Medulla oblongata (tissue), 1 donor: ENCODE measurements around the gene FTO.
A peak's percentile ranks its signal among the peaks of the same experiment; 100 is the strongest.
"Not testable (repeated sequence)": the region's sequence is repeated elsewhere in the genome, so short reads cannot be mapped to it uniquely, and the experiment has no call there.

Experiments
- DNase-seq: peaks from one replicate; pipeline ENCODE4 v3.0.0-alpha.2; 2015; ENCODE audit errors: extremely low spot score

The FTO gene

DNA sequence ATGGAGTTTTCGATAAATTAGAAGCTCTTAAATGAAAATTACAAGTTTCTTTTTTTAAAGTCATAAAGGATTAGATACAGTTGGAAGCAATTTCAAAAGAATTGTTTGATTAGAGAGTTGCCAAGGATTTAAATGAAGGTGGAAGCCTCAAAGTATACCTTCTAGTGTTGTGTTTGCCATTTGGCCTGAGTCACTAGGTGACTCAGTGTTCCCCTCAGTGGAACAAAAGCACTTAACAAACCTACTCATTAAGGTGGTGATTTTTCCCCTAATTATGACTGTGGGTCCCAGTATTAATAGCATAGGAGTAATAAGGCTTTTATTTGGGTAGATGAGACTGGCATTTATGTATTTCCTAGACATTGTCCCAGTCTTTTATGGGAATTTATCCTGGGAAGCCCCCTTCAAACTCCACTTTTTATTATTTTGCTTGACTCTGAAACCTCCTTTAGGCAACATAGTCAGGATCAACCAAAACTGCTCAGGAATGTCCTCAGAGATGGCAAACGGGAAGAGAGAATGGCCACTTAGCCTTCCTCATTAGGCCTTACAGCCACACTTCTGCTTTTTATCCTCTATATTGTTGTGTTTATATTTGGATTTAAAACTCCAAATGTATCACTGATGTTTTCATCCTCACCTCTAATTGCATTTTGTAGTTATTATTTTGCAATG is 161.0 kb downstream of the FTO start:
- peak; percentile 35 for DNase-seq

DNA sequence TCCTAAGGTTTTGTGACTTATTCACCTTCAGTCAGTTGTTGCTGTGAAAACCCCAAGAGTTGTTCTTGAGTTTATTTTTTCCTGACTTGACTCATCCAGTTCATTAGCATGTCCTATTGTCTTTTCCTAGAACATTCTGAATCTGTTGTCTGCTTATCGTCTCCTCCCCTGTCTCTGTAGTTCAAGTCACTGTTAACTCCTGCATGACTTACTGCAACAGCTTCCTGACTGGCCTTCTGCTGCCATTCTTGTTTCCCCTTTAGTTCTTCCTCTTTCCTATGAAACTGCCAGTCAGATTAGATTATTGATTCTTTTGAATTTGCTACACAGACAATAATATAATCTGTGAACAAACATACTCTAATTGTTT is 161.5 kb downstream of the FTO start:
- peak; percentile 71 for DNase-seq

DNA sequence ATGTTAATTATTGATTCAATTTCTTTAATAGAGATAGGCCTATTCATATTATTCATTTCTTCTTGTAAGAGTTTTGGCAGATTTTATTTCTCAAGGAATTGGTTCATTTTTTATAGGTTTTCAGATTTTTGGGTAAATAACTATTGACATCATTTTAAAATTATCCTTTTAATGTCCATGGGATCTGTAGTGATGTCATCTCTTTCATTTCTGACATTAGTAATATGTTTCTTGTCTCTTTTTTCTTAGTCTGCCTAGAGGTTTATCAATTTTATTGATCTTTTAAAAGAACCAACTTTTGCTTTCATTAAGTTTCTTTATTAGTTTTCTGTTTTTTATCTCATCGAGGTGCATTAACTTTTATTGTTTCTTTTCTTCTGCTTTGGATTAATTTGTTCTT is 162.6 kb downstream of the FTO start:
- no peak for DNase-seq

DNA sequence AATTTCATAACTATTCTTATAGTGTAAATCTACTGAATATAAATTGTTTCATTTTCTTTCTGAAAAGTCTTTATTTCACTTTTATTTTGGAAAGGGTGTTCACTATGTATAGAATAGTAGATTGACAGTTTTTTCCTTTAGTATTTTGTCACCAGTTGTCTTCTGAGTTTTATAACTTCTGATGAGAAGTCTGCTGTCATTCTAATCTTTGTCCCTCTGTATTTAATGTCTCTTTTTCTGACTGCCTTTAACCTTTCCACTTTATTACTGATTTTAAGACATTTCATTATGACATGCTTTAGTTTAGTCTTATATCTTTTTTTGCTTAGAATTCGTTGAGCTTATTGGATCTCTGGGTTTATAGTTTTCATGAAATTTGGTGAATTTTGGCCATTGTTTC is 166.9 kb downstream of the FTO start:
- no peak for DNase-seq

DNA sequence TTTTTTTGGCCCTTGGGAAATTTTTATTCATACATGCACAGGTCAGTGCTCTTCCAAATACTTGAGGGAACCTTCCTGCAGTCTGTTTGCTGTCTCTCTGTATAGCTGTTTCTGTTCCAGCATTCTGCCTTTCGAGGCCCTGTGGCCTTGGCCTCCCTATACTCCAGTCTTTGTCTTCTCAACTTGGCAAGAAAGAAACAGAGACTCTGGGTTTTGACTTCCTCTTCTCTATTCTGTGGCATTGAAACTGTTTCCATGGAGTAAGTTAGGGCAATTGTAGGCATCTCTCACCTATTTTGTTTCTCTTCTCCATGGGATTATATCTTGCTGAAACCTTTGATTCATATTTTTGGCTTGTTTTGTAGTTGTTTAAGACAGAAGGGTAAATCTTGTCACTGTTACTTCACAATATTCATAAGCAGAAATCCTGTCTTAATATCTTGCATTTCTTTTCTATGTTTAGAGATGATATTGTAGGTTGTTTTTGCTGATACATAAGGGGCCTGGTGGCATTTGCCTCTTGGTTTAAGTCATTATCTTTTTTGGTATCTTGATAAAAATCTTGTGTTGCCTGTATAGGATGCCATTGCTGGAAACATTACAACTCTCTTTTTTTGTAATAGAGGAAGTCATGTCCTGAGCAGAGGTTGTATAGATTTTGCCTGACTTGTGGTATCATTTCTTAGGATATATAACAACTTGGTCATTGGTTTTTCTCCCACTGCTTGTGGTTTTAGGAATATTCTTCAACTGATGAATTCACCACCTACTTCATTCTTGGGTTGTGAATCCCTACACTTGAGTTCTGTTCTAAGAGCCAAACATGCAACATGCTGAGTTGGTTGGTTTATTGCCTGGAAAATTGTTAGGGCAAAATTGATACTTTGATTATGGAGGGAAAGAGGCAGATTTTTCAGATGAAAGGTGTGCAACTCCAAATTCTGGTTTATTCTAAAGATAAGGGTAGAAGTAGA is 168.6 kb downstream of the FTO start:
- DNase-seq = peak; percentile 69

DNA sequence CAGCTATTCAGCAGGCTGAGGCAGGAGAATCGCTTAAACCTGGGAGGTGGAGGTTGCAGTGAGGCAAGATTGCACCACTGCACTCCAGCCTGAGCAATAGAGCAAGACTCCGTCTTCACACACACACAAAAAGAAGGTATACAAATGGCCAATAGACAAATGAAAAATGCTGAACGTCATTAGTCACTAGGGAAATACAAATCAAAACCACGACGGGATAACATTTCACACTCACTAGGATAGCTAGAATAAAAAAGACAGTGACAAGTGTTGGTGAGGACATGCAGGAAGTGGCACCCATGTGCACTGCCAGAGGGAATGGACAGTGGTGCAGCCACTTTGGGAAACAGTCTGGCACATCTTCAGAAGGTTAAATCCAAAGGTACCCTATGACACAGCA is 172.9 kb downstream of the FTO start:
- no peak for DNase-seq

DNA sequence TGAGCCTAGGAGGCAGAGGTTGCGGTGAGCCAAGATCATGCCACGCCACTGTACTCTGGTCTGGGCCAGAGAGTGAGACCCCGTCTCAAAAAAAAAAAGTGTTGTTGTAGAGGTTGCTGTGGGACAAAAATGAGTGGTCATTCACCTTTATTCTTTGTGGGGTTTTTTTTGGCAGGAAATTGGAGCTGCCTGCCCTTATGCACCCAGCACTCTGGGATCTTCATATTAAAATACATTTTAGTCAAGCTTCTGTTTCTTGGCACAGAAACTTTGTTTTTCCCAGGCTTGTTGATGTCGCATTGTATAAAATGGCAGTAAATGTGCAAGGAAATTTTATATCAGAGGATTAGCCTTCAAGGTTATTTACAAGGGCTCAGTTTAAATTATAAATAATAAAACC is 174.3 kb downstream of the FTO start:
- DNase-seq = no peak

DNA sequence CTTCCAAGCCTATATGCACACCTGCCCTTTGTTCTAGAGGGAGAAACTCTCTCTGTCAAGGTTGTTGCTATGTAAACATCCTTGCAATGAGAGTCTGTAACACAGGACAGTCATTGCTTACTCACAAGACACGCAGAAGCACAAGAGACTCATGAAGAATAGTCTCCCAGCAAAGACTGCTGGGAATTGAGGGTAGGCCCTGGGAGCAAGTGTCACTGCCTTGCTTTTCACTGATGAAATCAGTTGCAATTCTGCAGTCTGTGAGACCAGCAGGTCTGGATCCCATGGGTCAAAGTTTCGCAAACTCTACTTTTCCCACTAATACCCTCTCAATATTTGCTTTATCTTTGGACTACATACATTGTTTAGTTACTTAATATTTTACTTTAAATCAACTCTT is 177.4 kb downstream of the FTO start:
- no peak for DNase-seq

DNA sequence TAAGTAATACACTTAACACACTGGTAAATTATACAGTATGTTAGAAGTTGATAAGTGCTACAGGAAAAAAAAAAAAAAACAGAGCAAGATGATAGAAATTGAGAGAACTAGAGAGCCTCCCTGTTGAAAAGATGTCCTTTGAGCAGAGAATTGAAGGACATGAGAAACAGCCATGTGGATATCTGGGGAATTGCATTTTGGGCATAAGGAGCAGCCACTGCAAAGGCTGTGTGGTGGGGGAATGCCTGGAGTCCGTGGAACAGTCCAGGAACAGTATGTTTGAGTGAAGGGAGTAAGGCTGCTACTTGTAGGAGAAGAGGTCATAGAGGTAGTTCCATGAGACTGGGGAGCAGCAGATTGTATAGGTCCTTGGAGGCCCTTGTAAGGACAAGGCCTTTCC is 178.4 kb downstream of the FTO start:
- no peak for DNase-seq

DNA sequence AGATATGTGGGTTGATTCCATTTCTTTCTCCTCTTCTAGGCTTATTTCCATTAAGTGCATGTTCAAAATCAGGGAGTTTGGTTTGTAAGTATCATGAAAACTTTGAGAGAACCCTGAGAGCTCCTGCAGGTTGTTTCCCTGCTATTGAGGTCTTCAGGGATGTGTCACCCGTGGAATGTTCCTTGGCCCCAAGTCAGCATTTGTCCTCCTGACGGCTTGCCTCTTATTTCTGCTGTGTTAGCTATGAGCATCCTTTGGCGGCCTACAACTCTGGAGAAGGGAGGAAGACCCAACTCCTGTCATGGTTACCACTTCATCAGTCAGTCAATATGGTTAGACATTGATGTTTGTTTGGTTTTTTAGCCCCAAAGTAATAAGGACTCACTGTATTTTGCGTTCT is 180.8 kb downstream of the FTO start:
- no peak for DNase-seq

DNA sequence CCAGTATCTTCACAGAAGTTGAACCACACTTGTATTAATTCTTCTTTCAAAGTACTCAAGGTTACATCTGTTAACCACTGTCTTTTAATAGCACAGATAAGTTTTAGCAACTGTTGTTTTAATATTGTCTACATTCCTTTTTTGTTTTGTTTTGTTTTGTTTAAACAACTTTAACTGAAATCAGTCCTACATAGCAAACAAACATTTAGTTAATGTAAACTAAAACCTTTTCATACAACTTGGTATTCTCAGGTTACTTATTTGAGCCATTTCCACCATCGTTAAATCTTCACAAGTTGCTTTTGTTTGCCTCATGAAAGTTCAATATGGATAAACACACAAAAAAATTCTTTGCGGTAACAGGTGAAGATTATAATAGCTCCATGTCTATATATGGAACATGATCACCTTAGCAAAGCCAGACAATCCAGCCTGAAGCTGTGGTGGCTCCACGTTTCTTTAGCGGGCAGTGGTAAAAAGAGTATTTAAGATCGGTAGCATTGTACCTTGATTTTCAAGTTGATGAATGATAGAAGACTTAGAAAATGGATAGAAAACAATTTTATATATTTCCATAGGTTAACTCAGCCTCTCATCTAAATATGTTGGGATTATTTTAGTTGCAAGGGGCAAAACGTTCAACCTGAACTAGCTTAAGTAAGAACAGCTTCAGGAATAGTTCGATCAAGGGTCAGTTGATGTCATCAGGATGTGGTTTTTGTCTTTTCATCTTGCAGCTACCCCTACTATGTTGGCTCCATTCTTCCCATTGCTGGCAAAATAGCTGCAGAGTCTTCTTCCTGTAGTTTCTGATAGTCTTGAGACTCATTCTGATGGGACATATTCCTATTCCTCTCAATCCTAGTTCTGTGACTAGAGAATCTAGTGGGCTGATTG is 182.8 kb downstream of the FTO start:
- no peak for DNase-seq

DNA sequence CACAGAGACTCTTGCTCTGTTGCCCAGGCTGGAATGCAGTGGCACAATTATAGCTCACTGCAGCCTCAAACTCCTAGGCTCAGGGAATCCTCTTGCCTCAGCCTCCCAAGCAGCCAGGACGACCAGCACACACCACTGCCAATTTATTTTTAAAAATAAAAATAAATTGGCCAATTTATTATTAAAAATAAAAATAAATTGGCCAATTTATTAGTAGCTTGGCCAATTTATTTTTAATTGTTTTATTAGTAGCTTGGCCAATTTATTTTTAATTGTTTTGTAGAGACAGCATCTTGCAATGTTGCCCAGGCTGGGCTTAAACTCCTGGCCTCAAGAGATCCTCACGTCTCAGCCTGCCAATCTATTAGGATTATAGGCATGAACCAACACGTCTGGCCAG is 184.3 kb downstream of the FTO start:
- no peak for DNase-seq

DNA sequence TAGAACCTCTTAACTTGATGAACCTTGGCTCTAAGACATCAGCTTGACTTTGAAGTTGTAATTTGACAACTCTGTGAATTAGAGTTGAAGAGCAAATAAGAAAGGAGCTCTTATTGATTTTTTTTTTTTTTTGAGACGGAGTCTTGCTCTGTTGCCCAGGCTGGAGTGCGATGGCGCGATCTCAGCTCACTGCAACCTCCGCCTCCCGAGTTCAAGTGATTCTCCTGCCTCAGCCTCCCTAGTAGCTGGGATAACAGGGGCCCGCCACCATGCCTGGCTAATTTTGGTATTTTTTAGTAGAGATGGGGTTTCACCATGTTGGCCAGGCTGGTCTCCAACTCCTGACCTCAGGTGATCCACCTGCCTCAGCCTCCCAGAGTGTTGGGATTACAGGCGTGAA is 186.9 kb downstream of the FTO start:
- DNase-seq = not testable (repeated sequence)

DNA sequence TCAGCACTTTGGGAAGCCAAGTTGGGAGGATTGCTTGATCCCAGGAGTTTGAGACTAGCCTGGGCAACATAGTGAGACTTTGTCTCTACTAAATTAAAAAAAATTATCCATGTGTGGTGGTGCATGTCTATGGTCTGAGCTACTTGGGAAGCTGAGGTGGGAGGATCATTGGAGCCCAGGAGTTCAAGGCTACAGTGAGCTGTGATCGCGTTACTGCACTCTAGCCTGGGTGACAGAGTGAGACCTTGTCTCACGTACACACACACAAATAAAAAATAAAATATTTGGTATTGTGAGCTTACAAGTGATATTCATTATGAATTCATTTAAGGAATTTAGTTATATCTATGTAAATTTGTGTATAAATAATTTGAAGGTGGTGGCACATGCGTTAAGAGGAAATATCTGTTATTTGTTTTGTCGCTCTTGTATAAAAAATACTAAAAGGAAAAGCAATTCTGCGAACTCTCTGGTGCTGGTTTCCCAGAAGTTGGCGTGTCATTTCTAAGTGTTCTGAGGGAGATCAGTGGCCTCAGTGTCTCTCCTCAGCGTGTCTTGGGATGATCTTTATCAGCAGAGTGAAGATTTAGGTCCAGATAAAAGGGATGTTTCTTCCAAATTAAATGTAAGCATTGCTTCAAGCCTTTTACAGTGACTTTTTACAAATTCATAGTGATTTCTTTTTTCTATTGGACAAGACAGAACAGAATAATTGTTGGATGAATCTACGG is 187.6 kb downstream of the FTO start:
- DNase-seq = no peak

DNA sequence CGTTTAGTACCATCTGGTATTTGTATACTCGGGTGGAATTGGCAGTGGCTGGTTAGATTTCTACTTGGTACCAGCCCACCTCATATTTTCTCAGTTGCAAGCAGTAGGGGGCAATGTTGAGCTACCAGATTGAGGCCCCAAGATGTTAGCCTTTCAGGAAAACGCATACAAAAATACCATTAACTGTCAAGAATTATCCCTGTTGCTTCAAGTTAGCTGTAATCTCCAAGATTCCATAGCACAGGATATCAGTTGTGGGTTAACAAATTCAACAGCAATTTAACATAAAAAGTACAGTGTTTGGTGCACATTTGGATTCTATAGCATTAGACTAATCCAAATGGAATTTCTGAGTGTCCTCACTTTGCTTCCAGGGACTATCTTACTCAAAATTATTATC is 188.2 kb downstream of the FTO start:
- peak; percentile 84 for DNase-seq

DNA sequence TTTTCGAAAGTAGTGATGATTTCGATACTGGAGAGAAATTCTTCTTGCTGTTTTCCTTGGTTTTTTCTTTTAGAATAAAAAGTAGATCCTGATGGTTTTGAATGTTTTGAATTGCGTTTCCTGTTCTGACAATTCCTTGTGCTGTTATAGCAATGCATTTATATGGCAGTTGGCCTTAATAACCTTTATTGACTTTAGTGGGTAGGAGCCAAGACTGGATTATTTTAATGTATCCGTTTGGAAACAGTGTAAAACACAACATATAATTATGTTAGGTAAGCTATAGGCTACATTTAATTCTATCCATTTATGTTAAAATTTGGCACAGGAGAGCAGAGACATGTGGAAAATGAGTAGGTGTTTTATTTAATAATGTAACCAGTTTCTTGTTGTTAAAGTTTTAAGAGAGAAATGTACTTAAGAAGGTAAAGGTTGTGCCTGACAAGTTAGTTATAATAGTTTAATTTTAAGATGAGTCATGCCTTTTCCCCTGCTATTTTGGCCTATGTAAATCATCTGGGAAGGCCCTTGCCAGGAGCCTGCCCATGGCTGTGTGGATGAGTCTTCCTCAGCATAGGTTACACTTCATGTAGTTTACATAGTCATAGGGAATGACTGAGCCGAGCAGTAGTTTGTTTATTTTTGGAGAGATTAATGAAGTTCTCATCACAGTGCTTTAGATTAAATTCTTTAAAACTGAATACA is 189.9 kb downstream of the FTO start:
- DNase-seq = no peak

DNA sequence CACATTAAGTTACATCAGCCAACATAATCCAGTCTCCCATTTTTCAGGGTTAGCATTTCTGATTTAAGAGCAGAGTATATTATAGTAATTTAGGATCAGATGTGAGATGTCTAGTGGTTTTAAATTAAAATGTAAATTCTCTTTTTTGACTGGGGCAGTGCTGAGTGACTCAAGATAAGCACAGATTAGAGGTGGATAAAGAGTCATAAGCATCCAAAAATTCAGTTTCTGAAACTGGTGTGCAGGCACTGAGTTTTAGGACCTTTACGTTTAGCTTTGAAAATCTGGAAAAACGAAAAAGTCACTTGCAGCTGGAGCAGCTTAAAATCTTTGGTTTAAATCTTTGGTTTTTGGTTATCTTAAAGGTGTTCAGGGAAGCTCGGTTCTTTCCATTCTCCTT is 190.7 kb downstream of the FTO start:
- no peak for DNase-seq

DNA sequence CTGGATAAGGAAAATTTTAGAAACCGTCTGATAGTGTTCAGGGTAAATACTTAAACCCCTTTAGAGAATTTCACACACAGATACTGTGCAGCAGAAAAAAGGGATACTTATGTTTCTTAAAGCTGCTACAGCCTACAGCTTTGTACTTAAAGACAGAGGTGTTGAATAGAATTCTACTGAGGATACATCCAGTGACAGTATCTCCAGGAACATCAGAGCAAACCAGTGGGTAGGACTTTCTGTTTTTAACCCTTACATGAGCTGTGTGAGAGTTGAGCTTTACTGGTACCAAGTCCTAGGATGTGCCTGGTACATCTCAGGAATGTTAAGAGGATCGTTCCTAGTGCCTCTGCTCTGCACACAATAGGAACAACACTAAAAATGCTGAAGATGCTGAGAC is 191.5 kb downstream of the FTO start:
- no peak for DNase-seq

DNA sequence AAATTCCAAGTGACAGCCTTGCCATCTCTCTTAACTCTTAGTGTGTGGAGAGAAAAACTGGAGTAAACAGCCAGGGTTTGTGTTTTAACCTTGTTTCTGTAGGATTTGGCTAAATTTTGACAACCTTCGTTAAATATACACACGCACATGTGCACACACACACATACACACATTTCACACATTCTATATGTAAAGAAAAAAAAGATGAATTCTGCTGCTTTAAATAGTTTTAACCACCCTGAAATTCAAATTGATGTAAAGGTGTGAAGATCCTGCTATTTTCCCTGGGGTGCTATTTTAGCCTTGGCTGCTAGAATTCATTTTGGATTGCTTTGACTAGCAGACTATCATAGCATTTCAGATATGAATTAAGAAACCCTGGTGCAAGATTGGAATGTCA is 191.9 kb downstream of the FTO start:
- DNase-seq = no peak

DNA sequence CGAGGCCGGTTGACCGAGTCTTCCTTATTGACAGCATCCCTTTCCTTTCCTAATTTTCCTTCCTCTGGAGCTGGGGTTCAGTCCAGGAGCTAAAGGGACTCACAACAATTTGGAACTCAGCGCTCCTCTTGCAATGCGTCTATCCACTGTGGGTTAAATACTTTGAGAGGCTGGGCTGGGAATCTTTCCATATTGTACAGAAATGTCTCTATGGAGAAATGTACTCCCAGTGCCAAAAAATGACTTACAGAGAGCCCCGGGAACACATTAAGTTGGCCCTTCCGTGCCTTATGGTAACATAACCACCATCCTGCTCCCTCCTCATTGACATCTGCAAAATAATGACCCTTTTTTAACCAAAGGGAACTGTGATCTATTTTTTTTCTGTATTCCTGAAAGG is 192.8 kb downstream of the FTO start:
- no peak for DNase-seq

DNA sequence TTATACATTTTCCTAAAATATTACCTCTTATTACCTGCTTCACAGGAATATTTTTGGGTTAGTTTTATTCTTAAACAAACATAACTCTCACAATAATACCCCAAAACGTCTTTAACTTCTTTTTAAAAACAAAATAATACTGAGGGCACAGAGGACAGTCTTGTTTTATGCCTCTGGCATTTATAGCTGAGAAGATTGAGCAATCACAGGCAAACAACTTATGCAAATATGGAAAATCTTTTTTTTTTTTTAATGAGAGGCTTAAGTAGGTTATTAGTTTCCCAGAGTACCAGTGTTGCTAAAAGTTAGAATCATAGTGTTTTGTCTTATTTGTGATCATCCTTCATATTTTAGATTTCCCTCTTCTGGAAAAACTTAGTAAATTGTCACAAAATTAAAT is 195.0 kb downstream of the FTO start:
- DNase-seq = no peak
